Activated T-cell treated with anti-CD3 and anti-CD28 coated beads, Interleukin-2, amount 50 U/mL, for 4 hours (primary cell): Measurements from ENCODE around the gene DUOX1. TPM values are rescaled to one million over a fixed set of nuclear protein-coding genes. Genes with fewer than 3 reads are reported as not detected.

ENCODE experiments used
- ATAC-seq, 2 donors: fragments of 200-7000 bp; cut with Tn5 transposase; one replicate each; pipeline ENCODE4 v1.10.0; 2021
- DNase-seq: peaks from one replicate; pipeline ENCODE4 v3.0.0-alpha.2; 2020
- H3K27me3 Mint-ChIP-seq: one replicate; pipeline ENCODE4 v1.8.0; 2021; ENCODE audit warnings: low read depth, mixed read lengths
- H3K36me3 Mint-ChIP-seq: one replicate; pipeline ENCODE4 v1.8.0; 2022; ENCODE audit warnings: mixed read lengths; ENCODE audit not compliant: insufficient read depth
- H3K4me1 Mint-ChIP-seq: one replicate; pipeline ENCODE4 v1.8.0; 2021; ENCODE audit warnings: low read depth, mixed read lengths
- H3K4me3 Mint-ChIP-seq: one replicate; pipeline ENCODE4 v1.8.0; 2021; ENCODE audit warnings: mild to moderate bottlenecking, moderate library complexity, mixed read lengths
- H3K9me3 Mint-ChIP-seq: one replicate; pipeline ENCODE4 v1.8.0; 2021; ENCODE audit warnings: mixed read lengths
- total RNA-seq, 3 donors: library from RNA; stranded (reverse); gene quantifications; one replicate each; pipeline ENCODE4 v1.2.1, GENCODE V29; 2021

DUOX1 gene
- total RNA-seq, 3 donors from 2014 or later = 0.13 to 0.42 (median 0.22) TPM

- Mint-ChIP-seq H3K9me3 (no peaks in the 10 kb centered on the region), H3K4me3 (no peak overlapping the region), H3K27me3 (peaks cover 15% of the 10 kb centered on the region), H3K36me3 (no peaks in the 10 kb centered on the region), H3K4me1 (peaks cover 7% of the 10 kb centered on the region)
- ATAC-seq (peak; percentile 45 to 49), DNase-seq (peak; percentile 36)
Measured at GRCh38 chr15:45205192-45205591, 75.4 kb downstream of the DUOX1 start.

- no peaks in the 10 kb centered on the region for H3K36me3 Mint-ChIP-seq
- ATAC-seq (no peak), DNase-seq (no peak)
- H3K4me1 Mint-ChIP-seq = no peaks in the 10 kb centered on the region
- H3K4me3 Mint-ChIP-seq = no peak overlapping the region
- H3K27me3 Mint-ChIP-seq = peaks cover 13% of the 10 kb centered on the region
- H3K9me3 Mint-ChIP-seq = no peaks in the 10 kb centered on the region
Measured at GRCh38 chr15:45212493-45212892, 82.7 kb downstream of the DUOX1 start.

Other genes with a start within 250 kb of the DUOX1 start
- not detected for gene TERB2, start 173.3 kb upstream of the DUOX1 start, total RNA-seq
- 10 to 100 TPM; 26.9 to 42.7 (median 32.6) TPM for gene SORD, start 106.8 kb upstream of the DUOX1 start, total RNA-seq
- gene DUOX2, start 15.8 kb upstream of the DUOX1 start, total RNA-seq = under 1 TPM; 0.05 to 0.11 (median 0.10) TPM
- gene DUOXA2, start 15.7 kb upstream of the DUOX1 start, total RNA-seq = not detected
- under 1 TPM; 0.08 to 0.58 (median 0.24) TPM for gene DUOXA1, start 115 bp upstream of the DUOX1 start, total RNA-seq
- 10 to 100 TPM; 17.5 to 30.5 (median 19.2) TPM for gene SHF, start 58.0 kb downstream of the DUOX1 start, total RNA-seq
- under 1 TPM in 1 of 3 donors, not detected in 2; 0.14 TPM for gene SLC28A2, start 122.2 kb downstream of the DUOX1 start, total RNA-seq
- gene GATM, start 248.6 kb downstream of the DUOX1 start, total RNA-seq = 1 to 10 TPM; 1.2 to 2.7 (median 1.7) TPM